Hindlimb muscle (tissue), 1 donor: ENCODE measurements around the gene LUC7L. TPM values are rescaled to one million over a fixed set of nuclear protein-coding genes. Genes with fewer than 3 reads are reported as not detected.
"Not testable (repeated sequence)": the region's sequence is repeated elsewhere in the genome, so short reads cannot be mapped to it uniquely, and the experiment has no call there.

ENCODE experiments used
- DNase-seq: peaks from one replicate; pipeline ENCODE4 v3.0.0-alpha.2; 2013
- polyA plus RNA-seq: library from polyadenylated mRNA; unstranded; fragments of 120-200 nt; gene quantifications from one replicate; pipeline ENCODE4 v1.2.1, GENCODE V29; 2013; ENCODE audit not compliant: insufficient read length

Gene LUC7L
- polyA plus RNA-seq, 1 donor = 64.9 TPM

- DNase-seq = no peak
Observed at GRCh38 chr16:179211-180092, 49.8 kb downstream of the LUC7L start.

- no peak for DNase-seq
Observed at GRCh38 chr16:178668-179015, 50.6 kb downstream of the LUC7L start.

DNA sequence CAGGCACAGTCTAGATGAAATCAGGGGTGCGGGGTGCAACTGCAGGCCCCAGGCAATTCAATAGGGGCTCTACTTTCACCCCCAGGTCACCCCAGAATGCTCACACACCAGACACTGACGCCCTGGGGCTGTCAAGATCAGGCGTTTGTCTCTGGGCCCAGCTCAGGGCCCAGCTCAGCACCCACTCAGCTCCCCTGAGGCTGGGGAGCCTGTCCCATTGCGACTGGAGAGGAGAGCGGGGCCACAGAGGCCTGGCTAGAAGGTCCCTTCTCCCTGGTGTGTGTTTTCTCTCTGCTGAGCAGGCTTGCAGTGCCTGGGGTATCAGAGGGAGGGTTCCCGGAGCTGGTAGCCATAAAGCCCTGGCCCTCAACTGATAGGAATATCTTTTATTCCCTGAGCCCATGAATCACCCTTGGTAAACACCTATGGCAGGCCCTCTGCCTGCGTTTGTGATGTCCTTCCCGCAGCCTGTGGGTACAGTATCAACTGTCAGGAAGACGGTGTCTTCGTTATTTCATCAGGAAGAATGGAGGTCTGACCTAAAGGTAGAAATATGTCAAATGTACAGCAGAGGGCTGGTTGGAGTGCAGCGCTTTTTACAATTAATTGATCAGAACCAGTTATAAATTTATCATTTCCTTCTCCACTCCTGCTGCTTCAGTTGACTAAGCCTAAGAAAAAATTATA, 51.1 kb downstream of the LUC7L start:
- DNase-seq = no peak

DNA sequence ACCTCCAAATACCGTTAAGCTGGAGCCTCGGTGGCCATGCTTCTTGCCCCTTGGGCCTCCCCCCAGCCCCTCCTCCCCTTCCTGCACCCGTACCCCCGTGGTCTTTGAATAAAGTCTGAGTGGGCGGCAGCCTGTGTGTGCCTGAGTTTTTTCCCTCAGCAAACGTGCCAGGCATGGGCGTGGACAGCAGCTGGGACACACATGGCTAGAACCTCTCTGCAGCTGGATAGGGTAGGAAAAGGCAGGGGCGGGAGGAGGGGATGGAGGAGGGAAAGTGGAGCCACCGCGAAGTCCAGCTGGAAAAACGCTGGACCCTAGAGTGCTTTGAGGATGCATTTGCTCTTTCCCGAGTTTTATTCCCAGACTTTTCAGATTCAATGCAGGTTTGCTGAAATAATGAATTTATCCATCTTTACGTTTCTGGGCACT, 51.8 kb downstream of the LUC7L start:
- no peak for DNase-seq

- DNase-seq = not testable (repeated sequence)
Observed at GRCh38 chr16:176477-177382, 52.5 kb downstream of the LUC7L start, which contains the start of gene HBA1. HBA1 (plus strand) TSS chr16:176680; CDS start chr16:176717, 37 bp downstream.

- not testable (repeated sequence) for DNase-seq
Observed at GRCh38 chr16:176006-176405, 53.2 kb downstream of the LUC7L start.

DNA sequence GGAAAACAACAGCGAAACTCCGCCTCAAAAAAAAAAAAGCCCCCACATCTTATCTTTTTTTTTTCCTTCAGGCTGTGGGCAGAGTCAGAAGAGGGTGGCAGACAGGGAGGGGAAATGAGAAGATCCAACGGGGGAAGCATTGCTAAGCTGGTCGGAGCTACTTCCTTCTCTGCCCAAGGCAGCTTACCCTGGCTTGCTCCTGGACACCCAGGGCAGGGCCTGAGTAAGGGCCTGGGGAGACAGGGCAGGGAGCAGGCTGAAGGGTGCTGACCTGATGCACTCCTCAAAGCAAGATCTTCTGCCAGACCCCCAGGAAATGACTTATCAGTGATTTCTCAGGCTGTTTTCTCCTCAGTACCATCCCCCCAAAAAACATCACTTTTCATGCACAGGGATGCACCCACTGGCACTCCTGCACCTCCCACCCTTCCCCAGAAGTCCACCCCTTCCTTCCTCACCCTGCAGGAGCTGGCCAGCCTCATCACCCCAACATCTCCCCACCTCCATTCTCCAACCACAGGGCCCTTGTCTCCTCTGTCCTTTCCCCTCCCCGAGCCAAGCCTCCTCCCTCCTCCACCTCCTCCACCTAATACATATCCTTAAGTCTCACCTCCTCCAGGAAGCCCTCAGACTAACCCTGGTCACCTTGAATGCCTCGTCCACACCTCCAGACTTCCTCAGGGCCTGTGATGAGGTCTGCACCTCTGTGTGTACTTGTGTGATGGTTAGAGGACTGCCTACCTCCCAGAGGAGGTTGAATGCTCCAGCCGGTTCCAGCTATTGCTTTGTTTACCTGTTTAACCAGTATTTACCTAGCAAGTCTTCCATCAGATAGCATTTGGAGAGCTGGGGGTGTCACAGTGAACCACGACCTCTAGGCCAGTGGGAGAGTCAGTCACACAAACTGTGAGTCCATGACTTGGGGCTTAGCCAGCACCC, 54.0 kb downstream of the LUC7L start:
- no peak for DNase-seq

DNA sequence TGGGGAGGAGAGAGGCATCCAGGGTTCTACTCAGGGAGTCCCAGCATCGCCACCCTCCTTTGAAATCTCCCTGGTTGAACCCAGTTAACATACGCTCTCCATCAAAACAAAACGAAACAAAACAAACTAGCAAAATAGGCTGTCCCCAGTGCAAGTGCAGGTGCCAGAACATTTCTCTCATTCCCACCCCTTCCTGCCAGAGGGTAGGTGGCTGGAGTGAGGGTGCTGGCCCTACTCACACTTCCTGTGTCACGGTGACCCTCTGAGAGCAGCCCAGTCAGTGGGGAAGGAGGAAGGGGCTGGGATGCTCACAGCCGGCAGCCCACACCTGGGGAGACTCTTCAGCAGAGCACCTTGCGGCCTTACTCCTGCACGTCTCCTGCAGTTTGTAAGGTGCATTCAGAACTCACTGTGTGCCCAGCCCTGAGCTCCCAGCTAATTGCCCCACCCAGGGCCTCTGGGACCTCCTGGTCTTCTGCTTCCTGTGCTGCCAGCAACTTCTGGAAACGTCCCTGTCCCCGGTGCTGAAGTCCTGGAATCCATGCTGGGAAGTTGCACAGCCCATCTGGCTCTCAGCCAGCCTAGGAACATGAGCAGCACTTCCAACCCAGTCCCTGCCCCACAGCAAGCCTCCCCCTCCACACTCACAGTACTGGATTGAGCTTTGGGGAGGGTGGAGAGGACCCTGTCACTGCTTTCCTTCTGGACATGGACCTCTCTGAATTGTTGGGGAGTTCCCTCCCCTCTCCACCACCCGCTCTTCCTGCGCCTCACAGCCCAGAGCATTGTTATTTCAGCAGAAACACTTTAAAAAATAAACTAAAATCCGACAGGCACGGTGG, 55.1 kb downstream of the LUC7L start:
- DNase-seq = not testable (repeated sequence)

DNA sequence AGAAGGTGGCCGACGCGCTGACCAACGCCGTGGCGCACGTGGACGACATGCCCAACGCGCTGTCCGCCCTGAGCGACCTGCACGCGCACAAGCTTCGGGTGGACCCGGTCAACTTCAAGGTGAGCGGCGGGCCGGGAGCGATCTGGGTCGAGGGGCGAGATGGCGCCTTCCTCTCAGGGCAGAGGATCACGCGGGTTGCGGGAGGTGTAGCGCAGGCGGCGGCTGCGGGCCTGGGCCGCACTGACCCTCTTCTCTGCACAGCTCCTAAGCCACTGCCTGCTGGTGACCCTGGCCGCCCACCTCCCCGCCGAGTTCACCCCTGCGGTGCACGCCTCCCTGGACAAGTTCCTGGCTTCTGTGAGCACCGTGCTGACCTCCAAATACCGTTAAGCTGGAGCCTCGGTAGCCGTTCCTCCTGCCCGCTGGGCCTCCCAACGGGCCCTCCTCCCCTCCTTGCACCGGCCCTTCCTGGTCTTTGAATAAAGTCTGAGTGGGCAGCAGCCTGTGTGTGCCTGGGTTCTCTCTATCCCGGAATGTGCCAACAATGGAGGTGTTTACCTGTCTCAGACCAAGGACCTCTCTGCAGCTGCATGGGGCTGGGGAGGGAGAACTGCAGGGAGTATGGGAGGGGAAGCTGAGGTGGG, 55.9 kb downstream of the LUC7L start:
- DNase-seq = not testable (repeated sequence)

DNA sequence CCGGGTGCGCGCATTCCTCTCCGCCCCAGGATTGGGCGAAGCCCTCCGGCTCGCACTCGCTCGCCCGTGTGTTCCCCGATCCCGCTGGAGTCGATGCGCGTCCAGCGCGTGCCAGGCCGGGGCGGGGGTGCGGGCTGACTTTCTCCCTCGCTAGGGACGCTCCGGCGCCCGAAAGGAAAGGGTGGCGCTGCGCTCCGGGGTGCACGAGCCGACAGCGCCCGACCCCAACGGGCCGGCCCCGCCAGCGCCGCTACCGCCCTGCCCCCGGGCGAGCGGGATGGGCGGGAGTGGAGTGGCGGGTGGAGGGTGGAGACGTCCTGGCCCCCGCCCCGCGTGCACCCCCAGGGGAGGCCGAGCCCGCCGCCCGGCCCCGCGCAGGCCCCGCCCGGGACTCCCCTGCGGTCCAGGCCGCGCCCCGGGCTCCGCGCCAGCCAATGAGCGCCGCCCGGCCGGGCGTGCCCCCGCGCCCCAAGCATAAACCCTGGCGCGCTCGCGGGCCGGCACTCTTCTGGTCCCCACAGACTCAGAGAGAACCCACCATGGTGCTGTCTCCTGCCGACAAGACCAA, 56.8 kb downstream of the LUC7L start, which contains the start of gene HBA2:
TSS of gene HBA2 (plus strand) at position 503 of the 568 bp plus-strand sequence. CDS start at position 540, 37 bp downstream.
- not testable (repeated sequence) for DNase-seq

DNA sequence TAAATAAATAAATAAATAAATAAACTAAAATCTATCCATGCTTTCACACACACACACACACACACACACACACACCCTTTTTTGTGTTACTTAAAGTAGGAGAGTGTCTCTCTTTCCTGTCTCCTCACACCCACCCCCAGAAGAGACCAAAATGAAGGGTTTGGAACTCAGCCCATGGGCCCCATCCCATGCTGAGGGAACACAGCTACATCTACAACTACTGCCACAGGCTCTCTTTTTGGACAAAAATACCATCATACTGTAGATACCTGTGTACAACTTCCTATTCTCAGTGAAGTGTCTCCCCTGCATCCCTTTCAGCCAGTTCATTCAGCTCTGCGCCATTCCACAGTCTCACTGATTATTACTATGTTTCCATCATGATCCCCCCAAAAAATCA, 58.5 kb downstream of the LUC7L start:
- DNase-seq = no peak

DNA sequence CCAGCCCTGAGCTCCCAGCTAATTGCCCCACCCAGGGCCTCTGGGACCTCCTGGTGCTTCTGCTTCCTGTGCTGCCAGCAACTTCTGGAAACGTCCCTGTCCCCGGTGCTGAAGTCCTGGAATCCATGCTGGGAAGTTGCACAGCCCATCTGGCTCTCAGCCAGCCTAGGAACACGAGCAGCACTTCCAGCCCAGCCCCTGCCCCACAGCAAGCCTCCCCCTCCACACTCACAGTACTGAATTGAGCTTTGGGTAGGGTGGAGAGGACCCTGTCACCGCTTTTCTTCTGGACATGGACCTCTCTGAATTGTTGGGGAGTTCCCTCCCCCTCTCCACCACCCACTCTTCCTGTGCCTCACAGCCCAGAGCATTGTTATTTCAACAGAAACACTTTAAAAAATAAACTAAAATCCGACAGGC, 59.2 kb downstream of the LUC7L start:
- DNase-seq = not testable (repeated sequence)

GRCh38 chr16:169014-169413, 60.2 kb downstream of the LUC7L start:
- no peak for DNase-seq

- no peak for DNase-seq
Observed at GRCh38 chr16:168424-168823, 60.8 kb downstream of the LUC7L start.

DNA sequence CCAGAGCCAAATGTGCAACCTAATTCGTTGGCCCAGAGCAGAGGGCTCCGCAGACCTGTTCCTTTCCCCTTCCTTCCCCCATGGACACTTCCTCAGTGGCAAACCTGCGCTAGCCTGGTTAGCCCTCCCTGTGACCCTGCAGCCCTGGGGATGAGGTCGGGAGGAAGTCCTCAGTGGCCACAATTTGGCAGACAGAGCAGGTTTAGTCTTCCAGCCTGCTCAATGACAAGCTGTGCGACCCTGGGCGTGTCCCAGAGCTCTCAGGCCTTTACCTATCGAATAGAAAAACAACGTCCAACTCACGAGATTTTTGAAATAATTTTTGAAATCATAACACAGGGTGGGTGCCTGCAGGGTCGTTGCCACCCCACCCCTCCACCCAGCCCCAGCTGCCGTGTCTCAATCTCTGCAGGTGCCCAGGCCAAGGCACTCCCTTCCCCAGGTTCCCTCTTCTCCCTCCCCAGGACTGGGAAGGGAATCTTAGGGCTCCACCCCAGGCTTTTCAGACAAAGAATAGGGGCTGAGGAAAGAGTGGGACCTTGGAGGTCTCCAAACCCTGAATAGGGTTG, 62.0 kb downstream of the LUC7L start:
- no peak for DNase-seq

DNA sequence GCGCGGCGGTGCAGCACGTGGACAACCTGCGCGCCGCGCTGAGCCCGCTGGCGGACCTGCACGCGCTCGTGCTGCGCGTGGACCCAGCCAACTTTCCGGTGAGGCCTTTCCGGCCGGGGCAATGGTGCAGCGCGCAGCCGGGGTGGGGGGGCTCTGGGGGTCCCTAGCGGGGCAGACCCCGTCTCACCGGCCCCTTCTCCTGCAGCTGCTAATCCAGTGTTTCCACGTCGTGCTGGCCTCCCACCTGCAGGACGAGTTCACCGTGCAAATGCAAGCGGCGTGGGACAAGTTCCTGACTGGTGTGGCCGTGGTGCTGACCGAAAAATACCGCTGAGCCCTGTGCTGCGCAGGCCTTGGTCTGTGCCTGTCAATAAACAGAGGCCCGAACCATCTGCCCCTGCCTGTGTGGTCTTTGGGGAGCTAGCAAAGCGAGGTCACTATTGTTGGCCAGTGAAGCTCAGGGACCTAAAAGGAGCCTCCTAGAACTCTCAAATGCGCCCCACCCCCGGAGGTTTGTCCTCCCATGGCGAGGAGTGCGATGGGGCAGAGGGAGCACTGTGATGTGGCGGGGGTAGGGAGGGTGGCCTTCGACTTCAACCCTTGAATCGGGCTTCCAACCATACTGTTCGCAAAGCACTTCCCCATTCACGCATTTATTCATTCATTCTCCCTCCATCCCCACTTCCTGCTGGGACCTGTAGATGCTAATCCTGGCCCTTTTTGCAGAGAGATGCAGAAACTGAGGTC, 62.7 kb downstream of the LUC7L start:
- no peak for DNase-seq

DNA sequence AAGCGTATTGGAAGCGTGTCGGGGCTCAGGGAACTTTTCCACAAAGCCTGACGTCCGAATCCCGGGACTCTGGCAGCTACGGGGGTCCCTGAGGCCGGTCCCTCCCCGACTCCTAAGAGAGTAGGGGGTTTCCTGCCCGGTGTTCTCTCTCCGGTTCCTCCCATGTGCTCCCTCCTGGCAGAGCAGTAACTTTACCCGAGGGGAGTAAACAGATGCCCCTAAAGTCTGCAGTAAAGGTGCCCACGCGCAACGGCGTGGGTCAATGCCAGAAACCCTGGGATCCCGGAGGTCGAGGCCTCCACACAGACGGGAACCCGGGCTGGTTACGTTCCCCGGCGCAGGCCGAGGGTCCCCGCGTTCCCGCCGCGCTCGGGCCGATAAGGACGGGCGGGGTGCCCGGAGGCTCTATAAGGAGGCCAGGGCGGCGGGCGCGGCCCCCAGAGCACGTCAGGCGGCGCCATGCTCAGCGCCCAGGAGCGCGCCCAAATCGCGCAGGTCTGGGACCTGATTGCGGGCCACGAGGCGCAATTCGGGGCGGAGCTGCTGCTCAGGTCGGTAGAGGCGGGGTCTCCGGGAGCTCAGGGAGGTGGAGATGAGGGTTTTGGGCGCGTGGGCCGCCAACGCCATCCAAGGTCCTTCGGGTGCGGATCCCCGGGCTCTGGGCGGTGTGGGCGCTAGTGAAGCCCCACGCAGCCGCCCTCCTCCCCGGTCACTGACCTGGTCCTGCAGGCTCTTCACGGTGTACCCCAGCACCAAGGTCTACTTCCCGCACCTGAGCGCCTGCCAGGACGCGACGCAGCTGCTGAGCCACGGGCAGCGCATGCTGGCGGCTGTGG, 63.5 kb downstream of the LUC7L start, which contains the start of gene HBM:
TSS of gene HBM (plus strand) at position 440 of the 836 bp plus-strand sequence. CDS start at position 460, 20 bp downstream.
- DNase-seq = no peak
